NCI-H82 treated with DMSO at 0.1 percent for 48 hours (cell line): Measurements from ENCODE around the gene HCN4.
"Not testable (repeated sequence)": the region's sequence is repeated elsewhere in the genome, so short reads cannot be mapped to it uniquely, and the experiment has no call there.

Source experiments
- DNase-seq: peaks from one replicate; lab custom pipeline; 2025; ENCODE audit not compliant: unreplicated experiment; lab: John Stamatoyannopoulos, UW

The HCN4 gene

GRCh38 chr15:73326157-73326556, 42.6 kb downstream of the HCN4 start:
- no peak for DNase-seq

- DNase-seq, result no peak
Measured at GRCh38 chr15:73325191-73325861, 43.4 kb downstream of the HCN4 start.

GRCh38 chr15:73324496-73325170, 44.1 kb downstream of the HCN4 start:
- no peak for DNase-seq

- no peak for DNase-seq
Measured at GRCh38 chr15:73323956-73324355, 44.8 kb downstream of the HCN4 start.

DNA sequence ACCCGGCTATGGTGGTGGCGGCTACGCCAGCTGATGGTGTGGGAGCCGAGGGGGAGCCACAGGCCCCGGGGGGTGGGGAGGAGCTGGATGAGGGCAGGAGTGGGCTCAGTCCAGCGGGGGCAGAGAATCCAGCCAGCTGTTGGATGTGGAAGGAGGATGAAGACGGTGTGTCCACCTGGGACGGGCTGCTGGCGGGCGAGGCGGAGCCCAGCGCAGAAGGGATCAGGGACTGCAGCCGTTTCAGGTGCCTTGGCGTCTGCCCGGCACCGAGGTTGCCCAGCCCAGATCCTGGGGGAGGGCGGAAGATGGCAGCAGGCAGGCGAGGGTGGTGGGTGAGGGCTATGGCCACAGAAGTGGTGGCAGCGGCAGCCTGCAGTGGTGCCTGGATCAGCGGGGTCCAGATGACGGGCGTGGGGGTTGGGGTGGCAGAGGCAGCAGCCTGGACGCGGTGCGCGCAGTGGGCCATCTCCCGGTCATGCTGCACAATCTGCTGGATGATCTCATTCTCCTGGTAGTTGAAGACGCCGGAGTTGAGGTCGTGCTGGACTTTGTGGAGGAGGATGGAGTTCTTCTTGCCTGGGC, 45.3 kb downstream of the HCN4 start:
- DNase-seq, result no peak

- DNase-seq, result no peak
Measured at GRCh38 chr15:73322665-73323373, 45.9 kb downstream of the HCN4 start.

DNA sequence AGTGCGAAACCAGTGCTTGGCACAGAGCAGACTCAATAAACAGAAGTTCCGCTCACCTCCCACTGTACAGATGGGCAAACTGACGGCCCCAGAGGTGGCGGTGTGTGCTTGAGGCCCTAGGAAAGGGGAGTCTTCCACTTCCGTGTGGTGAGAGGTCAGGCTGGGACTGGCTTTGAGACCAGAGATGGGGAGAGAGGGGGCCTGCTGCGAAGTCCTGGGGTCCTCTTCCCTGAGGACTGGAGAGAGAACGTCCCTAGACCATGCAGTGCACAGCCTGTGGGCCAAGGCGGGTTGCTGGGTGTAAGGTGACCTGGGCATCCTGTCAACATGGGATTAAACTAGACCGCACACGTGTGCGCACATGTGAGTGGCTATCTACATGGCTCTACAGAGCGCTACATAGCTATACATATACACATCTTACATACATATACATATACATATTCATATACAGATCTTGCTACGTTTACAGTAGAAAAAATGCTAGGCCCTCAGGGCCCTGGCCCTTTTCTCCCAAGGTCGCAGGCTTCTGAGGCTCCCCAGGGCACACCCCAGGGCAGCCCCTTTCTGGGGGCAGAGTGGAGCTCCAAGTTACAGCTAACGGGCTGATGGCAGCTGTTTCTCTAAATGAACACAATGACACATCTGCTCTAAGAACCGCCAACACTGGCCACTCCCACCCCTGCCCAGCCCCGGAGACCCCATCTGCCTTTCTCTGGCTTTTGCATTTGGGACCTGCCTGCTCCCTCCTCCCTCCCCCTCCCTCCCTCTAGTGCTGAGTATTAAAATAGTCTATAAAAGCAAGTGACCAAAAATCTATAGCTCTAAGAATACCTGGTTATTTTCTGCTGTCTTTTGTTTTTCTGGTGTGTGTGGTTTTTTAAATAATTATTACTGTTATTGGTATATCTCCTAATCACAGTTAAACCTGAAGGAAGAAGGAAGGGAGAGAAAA, 47.0 kb downstream of the HCN4 start:
- DNase-seq, result peak; percentile 73

DNA sequence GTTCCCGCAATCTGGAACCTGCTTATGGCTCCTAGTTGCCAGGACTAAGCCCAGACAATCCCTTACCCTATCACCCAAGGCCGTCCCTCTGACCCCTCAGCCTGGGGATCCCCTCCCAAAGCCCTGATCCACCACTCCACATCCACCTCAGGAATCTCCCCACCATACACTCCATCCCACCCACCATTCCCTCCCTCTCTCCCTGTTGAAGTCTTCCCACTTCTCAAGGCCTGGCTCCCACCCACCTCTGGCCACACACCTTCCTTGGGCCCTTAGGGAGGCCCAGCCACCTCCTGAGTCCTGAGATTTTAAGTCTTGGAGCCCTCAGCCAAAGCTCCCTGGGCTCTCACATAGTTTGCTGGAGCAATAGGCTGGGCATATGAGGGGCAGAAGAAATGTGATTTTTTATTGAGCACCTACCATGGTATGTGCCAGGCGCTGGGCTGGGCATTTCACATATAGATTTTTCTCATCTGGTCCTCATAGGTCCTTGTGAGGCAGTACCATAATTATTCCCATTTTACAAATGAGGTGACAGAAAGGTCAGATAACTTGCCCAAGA, 48.1 kb downstream of the HCN4 start:
- DNase-seq, result no peak

DNA sequence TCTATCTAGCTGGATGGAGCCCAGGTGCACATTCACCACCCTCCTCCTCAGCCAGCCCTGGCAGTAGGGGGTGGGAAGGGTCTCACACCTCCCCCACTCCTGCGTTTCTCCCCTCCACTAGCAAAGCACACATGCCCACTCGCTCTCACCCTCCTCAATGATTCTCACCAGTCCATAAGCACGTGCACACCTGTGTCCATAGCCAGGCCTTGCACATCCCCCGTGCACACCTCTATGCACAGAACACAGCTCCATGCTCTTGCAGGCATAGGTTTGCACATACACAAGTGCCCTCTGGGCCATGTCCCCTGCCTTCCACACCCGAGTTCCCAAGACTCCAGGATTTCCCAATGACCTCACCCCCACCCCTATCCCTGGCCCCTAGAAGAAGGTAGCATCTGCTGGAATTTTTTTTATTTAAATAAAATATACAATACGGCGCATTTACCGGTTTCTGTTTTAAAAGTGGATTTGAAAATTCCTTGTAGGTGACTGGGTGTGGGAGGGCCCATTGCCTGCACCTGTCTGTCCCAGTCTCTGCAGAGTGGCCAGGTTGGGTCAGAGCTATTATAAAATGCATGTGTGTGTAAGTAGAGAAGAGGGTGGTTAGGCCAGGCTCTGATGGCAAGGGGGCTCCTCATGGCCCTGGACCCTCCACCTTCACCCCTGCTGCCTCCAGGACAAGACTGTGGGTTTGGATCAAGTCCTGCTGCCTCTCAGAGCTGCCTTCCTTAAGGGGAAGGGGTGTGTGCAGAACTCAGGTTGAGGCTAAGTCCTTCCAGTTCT, 49.1 kb downstream of the HCN4 start:
- DNase-seq, result no peak

GRCh38 chr15:73318463-73319351, 50.1 kb downstream of the HCN4 start:
- no peak for DNase-seq

DNA sequence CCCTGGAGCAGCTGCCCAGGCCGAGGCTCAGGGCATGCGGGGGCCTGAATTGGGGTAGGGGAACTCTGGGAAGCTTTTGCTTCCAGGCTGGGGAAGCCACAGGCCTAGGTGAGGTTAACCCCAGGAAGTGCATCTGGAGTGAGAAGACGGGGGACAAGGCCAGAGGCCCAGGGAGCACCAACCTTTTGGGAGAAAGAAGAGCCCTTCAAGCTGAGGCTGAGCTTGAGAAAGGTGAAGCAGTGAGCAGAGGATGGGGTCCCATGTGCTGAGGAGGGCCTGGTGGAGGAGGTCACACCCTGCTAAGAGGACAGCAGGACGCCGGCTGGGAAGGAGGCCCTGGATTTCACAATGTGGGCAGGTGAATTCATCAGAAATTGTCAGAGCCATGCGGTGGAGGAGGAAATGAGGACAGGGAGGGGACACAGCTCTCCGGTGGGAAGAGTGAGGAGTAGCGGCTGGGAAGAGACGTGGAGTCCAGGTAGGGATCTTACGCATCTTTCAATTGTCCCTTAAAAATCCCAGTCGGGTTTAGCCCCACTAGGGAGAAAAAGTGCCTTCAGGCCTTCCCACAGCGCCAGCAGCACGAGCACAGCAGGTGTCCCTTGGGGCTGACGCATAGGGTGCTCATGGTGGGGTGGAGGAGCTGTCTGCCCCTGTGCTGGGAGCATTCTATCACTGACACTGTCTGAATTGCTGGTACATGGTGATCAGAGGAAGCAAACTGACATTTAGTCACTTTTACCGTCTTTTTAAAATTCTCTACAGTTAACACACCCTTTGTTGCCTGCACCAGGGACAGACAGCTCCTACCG, 50.9 kb downstream of the HCN4 start:
- DNase-seq, result no peak

GRCh38 chr15:73313861-73314260, 54.9 kb downstream of the HCN4 start:
- DNase-seq, result no peak

DNA sequence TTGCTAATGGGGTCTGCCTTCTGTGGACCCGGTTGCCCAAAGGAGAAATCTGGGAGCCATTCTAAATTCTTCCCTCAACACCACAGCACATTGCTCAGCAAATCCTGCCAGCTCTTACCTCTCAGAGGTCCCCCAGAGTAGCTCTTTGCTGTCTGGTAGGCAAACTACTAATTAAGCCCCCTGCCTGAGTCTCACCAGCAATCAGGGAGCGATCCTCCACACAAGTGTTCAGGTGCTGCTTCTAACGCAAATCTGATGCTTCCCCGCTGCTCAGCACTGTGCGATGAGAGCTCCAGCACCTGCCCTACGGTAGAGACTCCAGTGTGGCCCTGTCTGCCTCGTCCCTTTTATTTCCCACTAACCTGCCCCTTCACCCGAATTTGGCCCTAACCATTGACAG, 60.5 kb downstream of the HCN4 start:
- no peak for DNase-seq

GRCh38 chr15:73305331-73306211, 63.2 kb downstream of the HCN4 start:
- DNase-seq, result peak; percentile 50

GRCh38 chr15:73303636-73304035, 65.1 kb downstream of the HCN4 start:
- no peak for DNase-seq

DNA sequence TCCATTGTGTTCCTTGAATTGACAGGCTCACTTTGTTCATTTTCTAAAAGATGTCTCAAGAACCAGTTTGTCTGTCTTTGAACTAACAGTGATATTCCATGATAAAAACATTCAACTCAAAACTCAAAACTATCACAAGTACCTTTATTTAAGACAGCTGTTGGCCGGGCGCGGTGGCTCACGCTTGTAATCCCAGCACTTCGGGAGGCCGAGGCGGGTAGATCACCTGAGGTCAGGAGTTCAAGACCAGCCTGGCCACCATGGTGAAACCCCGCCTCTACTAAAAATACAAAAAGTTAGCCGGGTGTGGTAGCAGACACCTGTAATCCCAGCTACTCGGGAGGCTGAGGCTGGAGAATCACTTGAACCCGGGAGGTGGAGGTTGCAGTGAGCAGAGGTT, 68.5 kb downstream of the HCN4 start:
- not testable (repeated sequence) for DNase-seq
